Sigmoid colon (tissue), 7 donors: Measurements from ENCODE around the gene BRSK2. TPM values are rescaled to one million over a fixed set of nuclear protein-coding genes. Genes with fewer than 3 reads are reported as not detected.

Experiments
- DNase-seq: peaks from one replicate; pipeline ENCODE4 v3.0.0-alpha.2; 2019
- H3K27ac ChIP-seq, 4 donors: fragments of 200-600 bp; sonication (generic); one replicate each; pipeline ENCODE4 v1.5.1; 2016 to 2019; ENCODE audit warnings: mild to moderate bottlenecking in 1 of 4
- H3K27me3 ChIP-seq, 3 donors: fragments of 200-600 bp; sonication (generic); one replicate each; pipeline ENCODE4 v1.5.1; 2019; ENCODE audit warnings: mild to moderate bottlenecking in 1 of 3
- H3K36me3 ChIP-seq, 4 donors: fragments of 200-600 bp; sonication (generic); one replicate each; pipeline ENCODE4 v1.5.1; 2016 to 2019
- H3K4me1 ChIP-seq, 4 donors: fragments of 200-600 bp; sonication (generic); one replicate each; pipeline ENCODE4 v1.5.1; 2017 to 2019
- H3K4me3 ChIP-seq, 4 donors: fragments of 200-600 bp; sonication (generic); one replicate each; pipeline ENCODE4 v1.5.1; 2017 to 2019; ENCODE audit warnings: mild to moderate bottlenecking in 2 of 4, moderate library complexity in 1 of 4
- H3K9me3 ChIP-seq, 4 donors: fragments of 200-600 bp in 3 of 4; sonication (generic) in 3 of 4; one replicate each; pipeline versions ENCODE4 v1.5.1 to v1.6.1; 2013 to 2019
- EP300 ChIP-seq, 4 donors: sonication (generic); formaldehyde crosslinking; IDR thresholded peaks; one replicate each; pipeline ENCODE4 v1.6.1; 2017; ENCODE audit warnings: antibody characterized with exemption in 4 of 4
- POLR2A ChIP-seq, 2 donors: fragments of 450-650 bp; IDR thresholded peaks; one replicate each; pipeline ENCODE4 v1.6.1; 2016; ENCODE audit warnings: antibody characterized with exemption in 2 of 2, mild to moderate bottlenecking in 2 of 2, moderate library complexity in 2 of 2
- POLR2AphosphoS5 ChIP-seq, 4 donors: sonication (generic); formaldehyde crosslinking; IDR thresholded peaks; one replicate each; pipeline ENCODE4 v1.6.1; 2017; ENCODE audit warnings: antibody characterized with exemption in 4 of 4
- WGBS, 2 donors: extraction: QIAGEN DNeasy Blood & Tissue Kit; methylation state at CpG; one replicate each; pipeline ENCODE4 v1.1.7; 2013; 5-methylcytosine and 5-hydroxymethylcytosine counted together
- intact Hi-C: fragments of 100-400 bp; cut with DNase I; formaldehyde crosslinking; loops from one replicate; pipeline ENCODE4 v1.15.1; 2023
- polyA plus RNA-seq, 3 donors: library from polyadenylated mRNA; stranded (reverse); fragments of 200-250 nt; gene quantifications; one replicate each; pipeline ENCODE4 v1.2.3, GENCODE V29; 2013
- total RNA-seq, 4 donors: library from RNA; depleted of rRNA; stranded (reverse); fragments of >200 nt; gene quantifications; one replicate each; pipeline ENCODE4 v1.1.0, GENCODE V29; 2016
- TF ChIP-seq, protein P1 (sequence below), 4 experiments: fragments of 450-650 bp in 3 of 4; fragments of 200-600 bp in 1 of 4; IDR thresholded peaks; one replicate each; pipeline ENCODE4 v1.5.1; 2016 to 2019; ENCODE audit warnings: antibody characterized with exemption in 4 of 4, mild to moderate bottlenecking in 3 of 4, moderate library complexity in 2 of 4
- donor health status: healthy with polysubstance abuse.
- donor health status: Bipolar disorder and iron deficiency.
- donor health status: healthy.

BRSK2 gene
- total and polyA plus RNA-seq, 7 donors = 1.7 to 3.2 (median 1.9) TPM; not detected in 2

DNA sequence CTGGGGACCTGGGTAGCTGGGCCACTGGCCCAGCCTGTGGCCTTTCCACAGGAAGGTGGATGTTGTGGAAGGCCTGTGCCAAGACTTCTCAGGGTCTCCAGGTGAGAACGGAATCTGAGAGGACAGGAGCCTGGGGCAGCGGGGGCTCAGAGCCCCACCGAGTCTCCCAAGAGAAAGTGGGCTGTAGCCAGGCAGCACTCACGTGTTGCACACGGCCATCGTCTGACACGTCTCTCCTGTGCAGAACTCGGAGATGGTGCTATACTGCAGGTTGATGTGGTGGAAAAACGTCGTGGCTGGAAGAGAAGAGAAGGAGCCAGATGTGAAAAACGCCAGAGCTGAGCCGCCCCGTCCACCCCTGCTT is 90.4 kb downstream of the BRSK2 start:
- H3K4me3 ChIP-seq = no peak overlapping the region
- intact Hi-C loops = no loop called here
- H3K27ac ChIP-seq = peak overlapping the region; percentile 92 to 96 (median 94)
- H3K27me3 ChIP-seq = no peaks in the 10 kb centered on the region
- peaks cover 16 to 55% (median 37%) of the 10 kb centered on the region in 4 donors for H3K36me3 ChIP-seq
- WGBS, 2 donors = 88 to 89% methylated on average over 13 of the region's 13 CpGs
- peaks cover 0 to 73% (median 65%) of the 10 kb centered on the region in 4 donors for H3K4me1 ChIP-seq
- TF ChIP-seq POLR2AphosphoS5 (IDR thresholded peaks at IDR 0.05) (no peak), EP300 (IDR thresholded peaks at IDR 0.05) (no peak), POLR2A (IDR thresholded peaks at IDR 0.05) (no peak)
- TF ChIP-seq, protein P1, sequence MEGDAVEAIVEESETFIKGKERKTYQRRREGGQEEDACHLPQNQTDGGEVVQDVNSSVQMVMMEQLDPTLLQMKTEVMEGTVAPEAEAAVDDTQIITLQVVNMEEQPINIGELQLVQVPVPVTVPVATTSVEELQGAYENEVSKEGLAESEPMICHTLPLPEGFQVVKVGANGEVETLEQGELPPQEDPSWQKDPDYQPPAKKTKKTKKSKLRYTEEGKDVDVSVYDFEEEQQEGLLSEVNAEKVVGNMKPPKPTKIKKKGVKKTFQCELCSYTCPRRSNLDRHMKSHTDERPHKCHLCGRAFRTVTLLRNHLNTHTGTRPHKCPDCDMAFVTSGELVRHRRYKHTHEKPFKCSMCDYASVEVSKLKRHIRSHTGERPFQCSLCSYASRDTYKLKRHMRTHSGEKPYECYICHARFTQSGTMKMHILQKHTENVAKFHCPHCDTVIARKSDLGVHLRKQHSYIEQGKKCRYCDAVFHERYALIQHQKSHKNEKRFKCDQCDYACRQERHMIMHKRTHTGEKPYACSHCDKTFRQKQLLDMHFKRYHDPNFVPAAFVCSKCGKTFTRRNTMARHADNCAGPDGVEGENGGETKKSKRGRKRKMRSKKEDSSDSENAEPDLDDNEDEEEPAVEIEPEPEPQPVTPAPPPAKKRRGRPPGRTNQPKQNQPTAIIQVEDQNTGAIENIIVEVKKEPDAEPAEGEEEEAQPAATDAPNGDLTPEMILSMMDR (IDR thresholded peaks at IDR 0.05) = no peak
- H3K9me3 ChIP-seq = no peaks in the 10 kb centered on the region
- DNase-seq = peak; percentile 60

DNA sequence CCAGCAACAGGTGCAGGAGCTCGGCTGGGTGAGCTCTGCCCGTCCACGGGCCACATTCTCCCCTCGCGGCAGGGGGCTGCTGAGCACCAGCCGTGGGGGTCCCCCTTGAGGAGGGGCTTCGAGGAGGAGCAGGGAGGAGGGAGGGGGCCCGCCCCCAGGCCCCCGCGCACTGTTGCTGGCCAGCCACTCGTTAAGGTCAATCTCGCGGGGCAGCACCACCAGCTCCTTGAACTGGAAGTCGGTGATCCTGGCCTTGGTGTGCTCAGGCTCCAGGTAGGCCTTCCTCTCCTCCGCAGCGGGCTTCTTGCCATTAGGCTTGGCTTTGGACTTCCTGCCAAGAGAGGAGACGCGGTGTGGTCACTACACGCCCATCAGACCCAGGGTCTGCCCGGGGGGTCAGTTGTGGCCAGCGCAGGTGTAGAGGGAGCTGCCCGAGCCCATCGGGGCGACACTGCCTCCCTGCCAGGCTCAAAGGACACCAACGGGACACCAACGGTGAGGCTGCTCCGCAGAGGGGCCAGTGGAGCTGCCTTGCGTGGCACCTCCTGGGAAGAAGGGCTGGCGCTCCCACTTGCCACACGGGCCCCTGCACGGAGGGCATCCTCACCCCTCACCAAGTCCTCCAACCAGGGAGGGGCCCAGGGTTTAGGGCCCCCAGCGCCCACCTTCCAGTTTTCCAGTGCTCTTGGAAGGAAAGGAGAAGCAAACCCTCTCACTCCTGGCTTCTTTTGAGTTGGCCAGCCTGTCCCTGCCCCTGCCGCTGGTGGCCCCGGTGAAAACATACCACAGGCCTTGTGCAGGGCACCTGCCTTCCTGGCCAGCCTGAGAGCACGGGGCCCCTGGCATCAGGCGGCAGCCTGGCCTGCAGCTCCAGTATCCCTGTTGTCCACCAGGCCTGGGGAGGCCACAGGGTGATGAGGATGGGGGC is 91.1 kb downstream of the BRSK2 start:
- Histone ChIP-seq H3K27ac (peak overlapping the region; percentile 92 to 96 (median 94)), H3K9me3 (no peaks in the 10 kb centered on the region), H3K4me3 (peak overlapping the region in 1 of 4 donors; percentile 3), H3K27me3 (no peaks in the 10 kb centered on the region), H3K4me1 (peaks cover 0 to 79% (median 68%) of the 10 kb centered on the region in 4 donors), H3K36me3 (peaks cover 11 to 48% (median 31%) of the 10 kb centered on the region in 4 donors)
- DNase-seq = peak; percentile 68
- 93 to 94% methylated on average over 36 of the region's 36 CpGs for WGBS, 2 donors
- TF ChIP-seq, protein P1 (IDR thresholded peaks at IDR 0.05) = no peak
- TF ChIP-seq POLR2AphosphoS5 (IDR thresholded peaks at IDR 0.05) = peak in 3 of 4 donors; percentile 5 to 38 (median 14)
- TF ChIP-seq EP300 (IDR thresholded peaks at IDR 0.05) = peak in 1 of 4 donors; percentile 37
- TF ChIP-seq POLR2A (IDR thresholded peaks at IDR 0.05) = no peak
- intact Hi-C loops = no loop called here

DNA sequence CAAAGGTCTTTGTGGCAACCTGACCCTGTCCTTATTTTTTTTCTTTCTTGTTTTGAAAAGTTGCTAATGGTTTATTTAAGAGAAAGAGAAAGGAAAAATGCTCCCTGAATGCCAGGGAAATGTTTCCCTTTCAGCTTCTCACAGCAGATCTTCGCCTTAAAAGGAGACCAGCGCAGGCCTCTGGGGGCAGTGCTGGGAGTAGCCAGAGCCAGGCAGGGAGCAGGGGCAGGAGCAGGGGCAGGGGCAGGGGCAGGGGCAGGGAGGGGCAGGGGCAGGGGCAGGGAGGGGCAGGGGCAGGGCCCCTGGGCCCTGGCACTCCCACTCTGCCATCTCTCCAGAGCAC is 91.7 kb downstream of the BRSK2 start:
- DNase-seq = peak; percentile 86
- peak overlapping the region; percentile 92 to 96 (median 94) for H3K27ac ChIP-seq
- peak in 2 of 4 donors; percentile 25 to 33 for TF ChIP-seq POLR2AphosphoS5 (IDR thresholded peaks at IDR 0.05)
- TF ChIP-seq EP300 (IDR thresholded peaks at IDR 0.05) = no peak
- no peak for TF ChIP-seq POLR2A (IDR thresholded peaks at IDR 0.05)
- TF ChIP-seq, protein P1 (IDR thresholded peaks at IDR 0.05) = peak in 1 of 4 experiments; percentile 35
- peaks cover 0 to 86% (median 70%) of the 10 kb centered on the region in 4 donors for H3K4me1 ChIP-seq
- WGBS, 2 donors = 86 to 92% methylated on average over 2 of the region's 2 CpGs
- H3K27me3 ChIP-seq = no peaks in the 10 kb centered on the region
- intact Hi-C loops = no loop called here
- H3K4me3 ChIP-seq = no peak overlapping the region
- H3K9me3 ChIP-seq = no peaks in the 10 kb centered on the region
- H3K36me3 ChIP-seq = peaks cover 10 to 42% (median 28%) of the 10 kb centered on the region in 4 donors

DNA sequence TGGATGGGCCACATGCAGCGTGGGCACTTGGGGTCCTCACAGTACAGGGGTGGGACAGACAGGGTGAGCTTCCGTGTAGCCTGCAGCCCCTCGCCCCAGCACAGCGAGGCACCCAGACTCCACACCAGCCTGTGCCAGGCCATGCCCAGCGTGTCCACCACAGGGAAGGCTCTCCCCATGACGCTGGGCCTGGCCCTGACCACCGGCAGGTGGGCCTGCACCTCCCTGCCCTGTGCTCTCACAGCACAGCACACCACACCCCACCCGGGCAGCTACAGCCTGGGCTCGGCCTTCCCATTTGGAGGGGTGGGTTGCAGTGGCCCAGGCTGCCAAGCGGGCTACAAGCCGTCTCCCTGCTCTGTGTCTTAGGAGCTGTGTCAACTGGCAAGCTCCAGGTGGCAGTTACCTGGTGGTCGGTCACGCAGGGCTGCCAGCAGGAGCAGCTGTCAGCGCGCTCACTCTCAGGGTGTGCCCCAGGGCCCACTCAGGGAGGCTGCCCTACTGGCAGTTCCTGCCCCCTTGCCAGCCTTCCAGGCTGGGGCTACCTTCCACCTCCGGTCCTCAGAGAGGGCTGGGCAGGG is 92.2 kb downstream of the BRSK2 start:
- DNase-seq = peak; percentile 62
- H3K27me3 ChIP-seq = no peaks in the 10 kb centered on the region
- 79 to 90% methylated on average over 16 of the region's 16 CpGs for WGBS, 2 donors
- H3K9me3 ChIP-seq = no peaks in the 10 kb centered on the region
- TF ChIP-seq, protein P1 (IDR thresholded peaks at IDR 0.05) = no peak
- no peak for TF ChIP-seq POLR2A (IDR thresholded peaks at IDR 0.05)
- no peak for TF ChIP-seq EP300 (IDR thresholded peaks at IDR 0.05)
- TF ChIP-seq POLR2AphosphoS5 (IDR thresholded peaks at IDR 0.05) = no peak
- intact Hi-C loops = loop anchor here (2.0 kb wide), 1 partner anchor 21 kb away; no protein-coding TSS in a partner anchor
- peak overlapping the region; percentile 92 to 96 (median 94) for H3K27ac ChIP-seq
- H3K4me3 ChIP-seq = no peak overlapping the region
- peaks cover 0 to 91% (median 73%) of the 10 kb centered on the region in 4 donors for H3K4me1 ChIP-seq
- H3K36me3 ChIP-seq = peaks cover 10 to 37% (median 26%) of the 10 kb centered on the region in 4 donors
